ENCODE data around the gene HIPK4. TPM values are rescaled to one million over a fixed set of nuclear protein-coding genes. Genes with fewer than 3 reads are reported as not detected.

The HIPK4 gene
- total and polyA plus RNA-seq, 2 of the 8 experiments (the other 6 are each of a cell fraction or from before 2014, with no cell fraction given) = 0.15 to 0.57 TPM

DNA sequence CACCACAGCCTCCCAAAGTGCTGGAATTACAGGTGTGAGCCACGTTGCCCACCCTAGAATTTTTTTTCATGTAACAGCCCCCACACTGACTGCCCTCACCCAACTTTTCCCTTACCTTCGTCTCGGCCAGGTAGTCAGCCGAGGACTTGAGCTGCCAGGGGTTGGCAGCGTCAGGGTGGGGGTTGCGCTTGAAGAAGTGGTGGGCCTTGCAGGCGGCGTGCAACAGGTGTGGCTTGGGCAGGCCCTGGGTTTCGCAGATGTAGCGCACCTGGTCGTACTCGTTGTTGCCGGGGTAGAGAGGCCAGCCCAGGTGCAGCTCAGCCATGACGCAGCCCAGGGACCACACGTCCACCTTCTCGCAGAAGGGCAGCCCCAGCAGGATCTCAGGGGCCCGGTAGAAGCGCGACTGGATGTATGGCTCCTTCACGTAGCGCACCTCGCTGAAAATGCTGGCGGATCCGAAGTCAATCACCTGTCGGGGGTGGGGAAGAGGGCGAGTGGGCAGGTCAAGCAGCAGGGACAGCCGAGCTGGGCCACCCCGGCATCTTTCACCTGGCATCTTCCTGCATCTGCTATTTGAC is 6.2 kb downstream of the HIPK4 start (continued):
- TF ChIP-seq BACH1 (IDR thresholded peaks at IDR 0.05; ENCODE audit: low read length) = no peak

Data from H1 (cell line).